Activated T-cell treated with anti-CD3 and anti-CD28 coated beads, Interleukin-2, amount 50 U/mL, for 72 hours (primary cell): ENCODE data around the gene CD3D. TPM values are rescaled to one million over a fixed set of nuclear protein-coding genes. Genes with fewer than 3 reads are reported as not detected.
A peak's percentile ranks its signal among the peaks of the same experiment; 100 is the strongest.
"Not testable (repeated sequence)": the region's sequence is repeated elsewhere in the genome, so short reads cannot be mapped to it uniquely, and the experiment has no call there.

Experiments
- ATAC-seq, 2 donors: fragments of 150-1000 bp; cut with Tn5 transposase; replicated peaks in 1 of 2; 2 replicates each; pipeline ENCODE4 v1.10.0; 2021; ENCODE audit warnings: moderate library complexity in 2 of 2, mild to moderate bottlenecking in 1 of 2
- DNase-seq, 2 donors: peaks; one replicate each; pipeline ENCODE4 v3.0.0; 2021 to 2022; ENCODE audit warnings: mixed read lengths in 1 of 2
- H3K27ac Mint-ChIP-seq: one replicate; pipeline ENCODE4 v1.8.0; 2022; ENCODE audit warnings: mild to moderate bottlenecking, moderate library complexity, mixed read lengths
- H3K27me3 Mint-ChIP-seq: one replicate; pipeline ENCODE4 v1.8.0; 2022; ENCODE audit warnings: low read depth, mixed read lengths
- H3K36me3 Mint-ChIP-seq, 2 donors: one replicate each; pipeline ENCODE4 v1.8.0; 2022; ENCODE audit warnings: mixed read lengths in 2 of 2, mild to moderate bottlenecking in 1 of 2; ENCODE audit not compliant: insufficient read depth in 2 of 2
- H3K4me1 Mint-ChIP-seq: one replicate; pipeline ENCODE4 v1.8.0; 2022; ENCODE audit warnings: low read depth, mixed read lengths
- H3K4me3 Mint-ChIP-seq, 2 donors: one replicate each; pipeline ENCODE4 v1.8.0; 2022; ENCODE audit warnings: mild to moderate bottlenecking in 2 of 2, mixed read lengths in 2 of 2, moderate library complexity in 2 of 2
- H3K9me3 Mint-ChIP-seq, 2 donors: one replicate each; pipeline ENCODE4 v1.8.0; 2022; ENCODE audit warnings: mixed read lengths in 2 of 2
- total RNA-seq, 2 donors: library from RNA; stranded (reverse); gene quantifications; one replicate each; pipeline ENCODE4 v1.2.3, GENCODE V29; 2022

CD3D gene
- total RNA-seq, 2 donors from 2014 or later, result 245 to 250 TPM

DNA sequence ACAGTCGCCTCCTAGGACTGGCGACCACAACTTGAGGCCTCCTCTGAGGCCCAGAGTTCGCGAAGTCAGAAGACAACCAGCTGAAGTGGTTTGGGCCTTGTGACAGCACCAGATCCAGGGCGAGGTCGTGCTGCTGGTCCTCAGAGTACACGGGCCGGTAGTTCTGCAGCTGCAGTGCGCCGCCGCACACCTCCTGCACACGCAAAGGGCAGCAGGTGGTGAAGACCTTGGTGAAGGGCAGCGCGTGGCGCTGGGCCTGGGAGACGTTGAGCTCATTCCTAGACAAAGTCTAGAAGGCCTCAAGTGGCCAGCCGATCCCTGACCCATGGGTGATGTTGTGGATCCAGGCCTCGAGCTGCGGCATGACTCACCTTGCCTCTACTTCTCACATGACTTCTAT is 19.8 kb downstream of the CD3D start:
- DNase-seq, result no peak
- H3K27ac Mint-ChIP-seq, result no peak overlapping the region
- H3K9me3 Mint-ChIP-seq, result no peaks in the 10 kb centered on the region
- peaks cover 0 to 2% of the 10 kb centered on the region in 2 donors for H3K36me3 Mint-ChIP-seq
- H3K4me3 Mint-ChIP-seq, result no peak overlapping the region
- no peaks in the 10 kb centered on the region for H3K27me3 Mint-ChIP-seq
- no peak for ATAC-seq
- H3K4me1 Mint-ChIP-seq, result peaks cover 42% of the 10 kb centered on the region

GRCh38 chr11:118321386-118322082 is 21.0 kb downstream of the CD3D start:
- no peak overlapping the region for H3K27ac Mint-ChIP-seq
- DNase-seq, result no peak
- no peak for ATAC-seq
- peaks cover 2 to 7% of the 10 kb centered on the region in 2 donors for H3K36me3 Mint-ChIP-seq
- H3K9me3 Mint-ChIP-seq, result no peaks in the 10 kb centered on the region
- peaks cover 52% of the 10 kb centered on the region for H3K4me1 Mint-ChIP-seq
- H3K27me3 Mint-ChIP-seq, result no peaks in the 10 kb centered on the region
- no peak overlapping the region for H3K4me3 Mint-ChIP-seq

GRCh38 chr11:118320515-118320914 is 22.0 kb downstream of the CD3D start:
- no peak for DNase-seq
- Mint-ChIP-seq H3K9me3 (no peaks in the 10 kb centered on the region), H3K27me3 (no peaks in the 10 kb centered on the region), H3K36me3 (peaks cover 2 to 10% of the 10 kb centered on the region in 2 donors), H3K27ac (peak overlapping the region; percentile 17), H3K4me3 (no peak overlapping the region), H3K4me1 (peaks cover 62% of the 10 kb centered on the region)
- ATAC-seq, result no peak

GRCh38 chr11:118319337-118319707 is 23.2 kb downstream of the CD3D start:
- Mint-ChIP-seq H3K27me3 (no peaks in the 10 kb centered on the region), H3K4me3 (no peak overlapping the region), H3K27ac (peak overlapping the region; percentile 18), H3K36me3 (peaks cover 2 to 15% of the 10 kb centered on the region in 2 donors), H3K9me3 (no peaks in the 10 kb centered on the region), H3K4me1 (peaks cover 72% of the 10 kb centered on the region)
- DNase-seq (no peak), ATAC-seq (no peak)

GRCh38 chr11:118318581-118319336 is 23.7 kb downstream of the CD3D start:
- peaks cover 78% of the 10 kb centered on the region for H3K4me1 Mint-ChIP-seq
- H3K4me3 Mint-ChIP-seq, result no peak overlapping the region
- H3K27ac Mint-ChIP-seq, result no peak overlapping the region
- no peak for DNase-seq
- no peaks in the 10 kb centered on the region for H3K27me3 Mint-ChIP-seq
- H3K9me3 Mint-ChIP-seq, result no peaks in the 10 kb centered on the region
- H3K36me3 Mint-ChIP-seq, result peaks cover 5 to 16% of the 10 kb centered on the region in 2 donors
- ATAC-seq, result no peak

GRCh38 chr11:118318124-118318523 is 24.4 kb downstream of the CD3D start:
- no peak for DNase-seq
- Mint-ChIP-seq H3K27me3 (no peaks in the 10 kb centered on the region), H3K9me3 (no peaks in the 10 kb centered on the region), H3K27ac (no peak overlapping the region), H3K4me1 (peaks cover 80% of the 10 kb centered on the region), H3K36me3 (peaks cover 5 to 19% of the 10 kb centered on the region in 2 donors), H3K4me3 (no peak overlapping the region)
- ATAC-seq, result no peak

GRCh38 chr11:118314988-118315411 is 27.5 kb downstream of the CD3D start:
- peak overlapping the region; percentile 63 to 65 for H3K4me3 Mint-ChIP-seq
- peak overlapping the region; percentile 62 for H3K27ac Mint-ChIP-seq
- ATAC-seq, result no peak

DNA sequence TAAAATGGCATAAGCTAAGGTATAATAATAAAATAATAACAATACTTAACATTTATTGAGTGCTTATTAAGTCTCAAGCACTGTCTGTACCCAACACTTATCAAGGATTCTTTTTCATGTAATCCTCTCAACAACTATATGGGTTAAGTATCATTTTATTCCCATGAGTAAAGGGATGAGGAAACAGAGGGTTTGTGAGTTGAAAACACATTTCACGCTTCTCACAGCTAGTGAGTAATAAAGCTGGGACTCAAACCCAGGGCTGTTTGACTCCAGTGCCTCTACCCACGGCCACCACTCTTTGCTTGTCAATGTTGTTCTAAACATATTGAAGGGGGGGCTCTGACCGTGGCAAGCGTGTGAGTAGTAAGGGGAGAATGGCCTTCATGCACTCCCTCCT is 29.3 kb downstream of the CD3D start:
- H3K36me3 Mint-ChIP-seq, result peaks cover 21 to 48% of the 10 kb centered on the region in 2 donors
- no peak overlapping the region for H3K4me3 Mint-ChIP-seq
- H3K9me3 Mint-ChIP-seq, result no peaks in the 10 kb centered on the region
- ATAC-seq (no peak), DNase-seq (no peak)
- no peak overlapping the region for H3K27ac Mint-ChIP-seq
- H3K4me1 Mint-ChIP-seq, result peaks cover 89% of the 10 kb centered on the region
- no peaks in the 10 kb centered on the region for H3K27me3 Mint-ChIP-seq

More at GRCh38 chr11:118314988-118315411, 27.5 kb downstream of the CD3D start:
- H3K4me1 Mint-ChIP-seq, result peaks cover 90% of the 10 kb centered on the region
- no peaks in the 10 kb centered on the region for H3K27me3 Mint-ChIP-seq
- DNase-seq, result no peak
- H3K9me3 Mint-ChIP-seq, result no peaks in the 10 kb centered on the region
- peaks cover 14 to 36% of the 10 kb centered on the region in 2 donors for H3K36me3 Mint-ChIP-seq

- Mint-ChIP-seq H3K4me3 (no peak overlapping the region), H3K27ac (peak overlapping the region; percentile 71), H3K27me3 (no peaks in the 10 kb centered on the region), H3K36me3 (peaks cover 21 to 52% of the 10 kb centered on the region in 2 donors), H3K9me3 (no peaks in the 10 kb centered on the region), H3K4me1 (peaks cover 91% of the 10 kb centered on the region)
- DNase-seq (no peak), ATAC-seq (no peak)
These were observed 30.2 kb downstream of the CD3D start for GRCh38 chr11:118312328-118312727.

- H3K4me1 Mint-ChIP-seq, result peaks cover 91% of the 10 kb centered on the region
- peak overlapping the region; percentile 71 for H3K27ac Mint-ChIP-seq
- peaks cover 23 to 51% of the 10 kb centered on the region in 2 donors for H3K36me3 Mint-ChIP-seq
- peak overlapping the region in 1 of 2 donors; percentile 31 for H3K4me3 Mint-ChIP-seq
- ATAC-seq (no peak), DNase-seq (no peak)
- no peaks in the 10 kb centered on the region for H3K9me3 Mint-ChIP-seq
- no peaks in the 10 kb centered on the region for H3K27me3 Mint-ChIP-seq
These were observed 31.0 kb downstream of the CD3D start for GRCh38 chr11:118311518-118311917.

DNA sequence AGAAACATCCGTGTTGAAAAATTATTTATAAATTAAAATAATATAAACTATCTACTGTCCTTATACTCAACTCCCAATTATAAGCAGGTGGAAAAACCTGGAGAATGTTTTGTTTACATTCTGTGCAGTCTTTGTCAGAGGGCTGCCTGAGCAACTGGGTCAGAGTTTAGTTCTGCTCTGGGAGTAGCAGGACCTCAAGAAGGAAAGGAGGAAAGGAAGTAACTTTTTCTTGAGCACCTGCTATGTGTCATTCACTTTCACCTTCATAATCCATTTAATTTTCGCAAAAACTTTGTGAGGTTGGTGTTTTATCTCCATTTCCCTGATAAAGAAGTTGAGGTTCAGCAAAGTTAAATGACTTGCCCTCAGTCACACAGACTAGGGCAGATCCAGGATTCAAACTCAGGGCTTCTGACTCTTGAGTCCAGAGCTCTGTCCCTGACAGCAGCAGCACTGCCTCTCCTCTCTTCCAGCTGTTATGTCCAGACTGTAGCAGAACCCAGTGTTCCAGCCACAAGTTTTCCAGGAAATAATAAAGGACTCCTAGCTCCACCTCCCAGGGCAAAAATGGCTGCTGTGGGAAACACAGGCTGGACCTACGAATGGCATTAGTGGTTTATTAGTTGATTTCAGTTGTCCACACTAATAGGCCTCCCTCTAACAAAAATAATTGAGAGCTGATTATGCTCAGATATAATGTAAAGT is 31.6 kb downstream of the CD3D start:
- Mint-ChIP-seq H3K27ac (peak overlapping the region; percentile 71), H3K36me3 (peaks cover 26 to 54% of the 10 kb centered on the region in 2 donors), H3K4me1 (peaks cover 89% of the 10 kb centered on the region), H3K4me3 (peak overlapping the region in 1 of 2 donors; percentile 31), H3K9me3 (no peaks in the 10 kb centered on the region), H3K27me3 (no peaks in the 10 kb centered on the region)
- ATAC-seq, result no peak
- no peak for DNase-seq

- H3K4me1 Mint-ChIP-seq, result peaks cover 86% of the 10 kb centered on the region
- H3K27me3 Mint-ChIP-seq, result no peaks in the 10 kb centered on the region
- peak overlapping the region; percentile 49 for H3K27ac Mint-ChIP-seq
- peak overlapping the region in 1 of 2 donors; percentile 8 for H3K4me3 Mint-ChIP-seq
- H3K9me3 Mint-ChIP-seq, result no peaks in the 10 kb centered on the region
- no peak for DNase-seq
- ATAC-seq, result no peak
- H3K36me3 Mint-ChIP-seq, result peaks cover 29 to 53% of the 10 kb centered on the region in 2 donors
These were observed 32.2 kb downstream of the CD3D start for GRCh38 chr11:118310271-118310670.

GRCh38 chr11:118308995-118309528 is 33.4 kb downstream of the CD3D start:
- Mint-ChIP-seq H3K36me3 (peaks cover 32 to 57% of the 10 kb centered on the region in 2 donors), H3K27ac (peak overlapping the region; percentile 100), H3K4me3 (peak overlapping the region; percentile 98 to 100), H3K4me1 (peaks cover 80% of the 10 kb centered on the region)
- DNase-seq (peak in 1 of 2 donors; percentile 24), ATAC-seq (peak; percentile 48 to 54)
- H3K9me3 Mint-ChIP-seq, H3K27me3 Mint-ChIP-seq: not testable (repeated sequence)
